D341Med (cell line): Measurements from ENCODE around the gene NEK5.

Experiments
- DNase-seq: peaks from one replicate; pipeline ENCODE4 v3.0.0; 2012; ENCODE audit warnings: low spot score

The NEK5 gene

DNA sequence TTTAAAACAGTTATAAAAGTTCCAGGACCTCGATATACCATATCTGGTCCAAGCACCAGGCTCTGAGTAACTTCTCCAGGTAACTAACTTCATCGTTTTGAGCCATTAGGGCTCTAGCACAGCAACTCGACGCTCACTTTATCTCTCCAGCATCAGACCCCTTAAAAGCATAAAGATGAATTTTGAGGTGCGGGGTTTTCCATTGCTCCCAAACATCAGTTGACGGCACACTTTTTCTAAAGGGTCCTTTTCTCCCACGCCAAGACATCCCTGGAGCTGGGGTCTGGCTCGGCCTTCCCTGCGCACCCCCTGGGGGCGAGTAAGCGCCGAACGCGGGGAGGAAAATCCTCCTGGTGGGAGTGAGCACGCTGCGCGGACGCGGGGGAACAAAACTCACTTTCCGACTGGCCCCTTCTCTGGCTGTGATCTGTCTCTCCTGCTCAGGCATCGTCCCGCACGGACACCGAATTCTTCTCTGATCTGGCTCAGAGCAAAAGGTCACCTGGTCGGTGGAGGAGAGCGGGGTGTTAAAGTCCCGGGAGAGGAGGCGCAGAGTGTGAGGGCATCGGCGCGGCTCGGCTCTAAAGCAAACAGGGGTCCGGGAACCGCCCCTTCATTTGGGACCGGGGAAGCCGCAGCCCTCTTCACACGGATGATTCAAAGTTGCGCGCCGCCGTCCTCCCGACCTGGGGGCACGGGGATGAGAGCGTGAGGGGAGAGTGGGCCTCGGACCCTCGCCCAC is 117.8 kb downstream of the NEK5 start, which contains the start of gene ATP7B:
Gene ATP7B, minus strand, starts transcription at position 561 of the 742 bp plus-strand sequence. Its CDS starts 113 bp downstream, at position 448.
- peak; percentile 68 for DNase-seq

DNA sequence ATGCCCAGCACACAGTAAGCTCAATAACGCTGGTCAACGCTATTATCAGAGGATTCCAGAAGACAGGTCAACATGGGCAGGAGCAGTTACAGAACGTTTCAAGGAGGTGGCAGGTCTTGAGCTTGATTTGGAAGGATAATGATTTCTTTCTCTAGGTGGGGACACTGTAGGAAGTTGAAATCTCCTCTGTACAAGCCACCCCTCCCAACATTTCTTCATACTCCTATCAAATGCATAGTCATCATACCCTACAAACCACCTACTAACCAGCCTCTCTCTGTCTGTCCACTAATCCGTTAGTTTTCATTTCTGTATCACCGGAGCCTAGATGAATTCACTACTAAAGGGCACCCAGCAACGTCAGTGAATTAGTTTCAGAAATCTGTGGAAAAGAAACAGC is 118.9 kb downstream of the NEK5 start:
- DNase-seq: no peak

DNA sequence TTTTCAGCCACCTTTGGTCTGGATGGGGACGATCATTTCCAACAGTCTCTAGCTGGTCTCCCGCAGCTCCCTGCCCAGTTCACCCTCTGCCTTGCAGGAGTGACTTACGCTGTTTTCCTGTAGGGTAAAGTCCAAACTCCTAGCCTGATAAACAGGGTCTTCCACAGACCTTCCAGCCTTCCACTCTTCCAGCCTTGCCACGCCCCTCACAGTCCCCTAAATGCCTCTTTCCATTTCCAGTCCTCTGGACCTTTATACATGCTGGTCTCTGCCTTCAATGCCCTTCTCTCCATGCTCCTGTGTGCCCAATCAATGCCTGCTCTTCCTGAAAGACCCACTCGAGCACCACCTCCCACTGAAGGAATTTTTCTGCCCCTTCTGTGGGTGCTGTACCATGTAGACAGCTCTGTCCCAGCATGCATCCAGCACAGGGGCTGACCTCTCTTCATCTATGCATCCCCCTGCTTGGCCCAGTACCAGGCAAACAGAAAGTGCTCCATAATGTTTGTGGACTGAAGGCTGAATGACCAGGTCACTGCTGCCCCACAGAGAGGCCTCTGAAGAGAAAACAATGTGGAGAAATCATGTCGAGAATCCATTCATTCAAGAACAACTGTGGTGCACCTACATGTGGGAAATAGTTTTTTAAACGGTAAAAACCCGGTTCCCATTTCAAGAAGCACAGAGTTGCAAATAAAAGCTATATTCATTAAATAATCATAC is 122.2 kb downstream of the NEK5 start:
- DNase-seq: no peak

DNA sequence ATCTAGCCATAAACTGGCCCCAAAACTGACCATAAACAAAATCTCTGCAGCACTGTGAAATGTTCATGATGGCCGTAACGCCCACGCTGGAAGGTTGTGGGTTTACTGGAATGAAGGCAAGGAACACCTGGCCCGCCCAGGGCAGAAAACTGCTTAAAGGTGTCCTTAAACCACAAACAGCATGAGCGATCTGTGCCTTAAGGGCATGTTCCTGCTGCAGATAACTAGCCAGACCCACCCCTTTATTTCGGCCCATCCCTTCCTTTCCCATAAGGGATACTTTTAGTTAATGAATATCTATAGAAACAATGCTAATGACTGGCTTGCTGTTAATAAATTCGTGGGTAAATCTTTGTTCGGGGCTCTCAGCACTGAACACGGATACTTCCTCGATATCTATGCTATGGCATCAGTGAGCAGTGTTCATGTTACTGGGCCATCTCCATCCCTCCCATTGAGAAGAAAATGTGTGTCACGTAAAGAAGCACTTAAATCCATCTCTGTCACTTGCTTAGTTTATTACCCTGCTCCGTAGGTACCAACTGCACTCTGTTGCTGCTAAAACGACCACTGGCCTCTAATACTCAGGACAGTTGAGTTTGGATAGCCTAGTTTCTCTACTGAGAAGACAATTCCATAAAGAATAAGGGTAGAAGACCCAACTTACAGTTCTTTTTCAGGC is 122.9 kb downstream of the NEK5 start:
- no peak for DNase-seq

DNA sequence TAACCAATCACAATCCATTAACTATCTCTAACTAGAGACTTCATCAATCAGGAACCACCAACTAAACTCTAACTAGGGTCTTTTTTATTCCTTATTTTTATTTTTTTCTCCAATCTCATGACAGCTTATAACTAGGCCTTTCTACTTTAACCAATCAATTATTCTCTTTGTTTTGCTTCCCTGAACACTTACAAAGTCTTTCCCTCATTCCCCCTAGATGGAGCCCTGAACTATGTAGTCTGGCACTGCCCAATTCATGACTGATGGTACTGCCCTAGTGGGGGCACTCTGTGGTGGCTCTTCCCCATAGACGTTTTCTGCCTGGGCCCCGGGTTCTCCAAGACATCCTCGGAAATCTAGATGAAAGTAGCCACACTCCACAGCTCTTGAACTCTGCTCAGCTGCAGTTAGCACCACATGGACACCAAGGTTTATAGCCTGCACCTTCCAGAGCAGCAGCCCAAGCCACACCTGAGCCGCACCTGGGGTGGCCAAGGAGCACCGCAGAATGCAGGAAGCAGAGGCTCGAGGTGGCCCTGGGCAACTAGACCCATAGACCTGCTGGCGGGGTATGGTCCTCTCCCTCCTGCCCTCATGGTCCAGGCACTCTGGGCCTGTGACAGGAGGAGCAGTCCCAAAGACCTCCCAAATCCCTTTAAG is 124.2 kb downstream of the NEK5 start:
- no peak for DNase-seq

DNA sequence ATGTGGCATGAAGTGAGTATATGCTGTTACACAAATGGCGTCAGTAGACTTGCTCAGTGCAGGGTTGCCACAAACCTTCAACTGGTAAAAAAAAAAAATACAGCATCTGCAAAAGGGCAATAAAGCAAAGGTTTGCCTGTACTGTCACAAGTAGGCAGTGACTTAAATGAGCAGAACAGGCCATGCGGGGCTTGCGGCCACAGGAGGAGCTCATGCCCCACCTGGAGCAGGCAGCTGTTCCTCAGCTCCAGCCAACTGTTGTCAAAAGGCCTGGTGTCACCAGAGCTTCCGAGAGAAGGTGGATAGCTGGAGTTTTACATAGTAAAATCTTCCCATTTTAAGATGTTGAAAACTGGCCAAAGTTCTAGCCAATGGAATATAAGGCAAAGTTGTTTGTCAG is 125.3 kb downstream of the NEK5 start:
- no peak for DNase-seq

DNA sequence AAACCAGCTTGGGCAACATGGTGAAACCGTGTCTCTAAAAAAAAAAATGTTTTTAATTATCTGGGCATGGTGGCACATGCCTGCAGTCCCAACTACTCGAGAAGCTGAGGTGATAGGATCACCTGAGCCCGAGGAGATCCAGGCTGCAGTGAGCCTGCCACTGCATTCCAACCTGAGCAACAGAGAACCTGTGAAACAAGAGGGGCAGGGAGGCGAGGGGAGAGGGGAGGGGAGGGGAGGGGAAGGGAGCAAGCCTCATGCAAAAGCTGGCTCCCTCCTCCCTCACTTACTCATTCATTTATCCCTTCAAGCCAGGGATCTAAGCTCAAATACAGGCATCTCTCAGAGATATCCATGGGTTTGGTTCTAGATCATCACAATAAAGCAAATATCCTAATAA is 126.5 kb downstream of the NEK5 start:
- no peak for DNase-seq

DNA sequence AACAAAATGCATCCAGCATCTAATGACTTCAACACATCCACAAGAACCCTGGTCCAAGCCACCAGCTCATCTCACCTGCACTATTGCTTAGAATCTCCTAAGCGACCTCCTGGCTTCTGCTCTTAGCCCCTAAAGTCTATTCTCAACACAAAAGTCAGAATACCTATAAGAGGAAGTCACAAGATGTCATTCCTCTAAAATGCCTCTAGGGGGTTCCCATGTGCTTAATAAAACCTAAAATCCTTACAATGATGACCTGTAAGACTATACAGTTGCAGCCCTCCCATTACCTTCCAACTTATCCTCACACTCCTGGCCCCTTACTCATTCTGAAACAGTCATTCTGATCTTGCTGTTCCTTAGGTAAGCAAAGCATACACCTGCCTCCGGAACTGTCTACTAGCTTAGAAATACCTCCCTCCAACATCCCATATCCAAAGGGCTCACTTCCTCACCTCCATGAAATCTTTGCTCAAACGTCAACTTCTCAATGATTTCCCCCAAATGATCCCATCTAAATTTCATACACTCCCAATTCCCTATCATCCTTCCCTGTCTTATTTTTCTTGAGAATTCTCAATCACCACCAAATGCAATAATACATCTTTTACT is 127.6 kb downstream of the NEK5 start:
- peak; percentile 52 for DNase-seq

DNA sequence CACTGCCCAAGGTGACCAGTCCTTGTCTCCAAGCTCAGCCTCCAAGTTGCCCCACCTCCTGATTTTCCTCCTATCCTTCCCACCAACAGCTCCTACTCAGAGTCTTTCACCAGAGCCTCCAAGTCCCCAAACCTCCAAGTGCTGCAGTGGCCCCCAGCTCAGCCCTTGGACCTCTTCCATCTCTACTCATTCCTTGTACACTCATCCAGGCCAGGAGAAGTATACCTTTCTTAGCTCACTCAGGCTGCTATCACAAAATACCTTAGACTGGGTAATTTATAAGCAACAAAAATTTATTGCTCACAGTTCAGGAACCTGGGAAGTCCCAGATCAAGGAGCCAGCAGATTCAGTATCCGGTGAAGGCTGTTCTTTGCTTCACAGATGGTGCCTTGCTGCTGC is 129.0 kb downstream of the NEK5 start:
- no peak for DNase-seq

DNA sequence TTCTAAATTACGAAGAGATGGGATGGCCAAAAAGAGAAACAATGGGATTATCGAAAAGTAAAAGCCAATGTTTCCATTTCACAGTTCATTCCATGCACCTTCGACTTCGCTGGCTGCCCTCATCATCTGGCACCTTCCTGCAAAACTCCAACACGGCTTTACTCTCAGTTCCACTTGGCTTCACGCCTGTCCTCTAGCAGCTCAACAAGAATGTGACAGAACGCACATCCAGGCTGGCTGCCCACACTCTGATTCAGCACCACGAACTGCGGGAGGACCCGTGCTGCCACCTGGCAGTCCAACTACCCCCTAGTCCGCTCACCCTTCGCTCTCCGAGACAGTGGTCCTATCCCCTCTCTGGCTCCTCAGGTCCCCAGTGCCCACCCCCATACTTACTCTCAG is 129.4 kb downstream of the NEK5 start:
- DNase-seq: no peak

DNA sequence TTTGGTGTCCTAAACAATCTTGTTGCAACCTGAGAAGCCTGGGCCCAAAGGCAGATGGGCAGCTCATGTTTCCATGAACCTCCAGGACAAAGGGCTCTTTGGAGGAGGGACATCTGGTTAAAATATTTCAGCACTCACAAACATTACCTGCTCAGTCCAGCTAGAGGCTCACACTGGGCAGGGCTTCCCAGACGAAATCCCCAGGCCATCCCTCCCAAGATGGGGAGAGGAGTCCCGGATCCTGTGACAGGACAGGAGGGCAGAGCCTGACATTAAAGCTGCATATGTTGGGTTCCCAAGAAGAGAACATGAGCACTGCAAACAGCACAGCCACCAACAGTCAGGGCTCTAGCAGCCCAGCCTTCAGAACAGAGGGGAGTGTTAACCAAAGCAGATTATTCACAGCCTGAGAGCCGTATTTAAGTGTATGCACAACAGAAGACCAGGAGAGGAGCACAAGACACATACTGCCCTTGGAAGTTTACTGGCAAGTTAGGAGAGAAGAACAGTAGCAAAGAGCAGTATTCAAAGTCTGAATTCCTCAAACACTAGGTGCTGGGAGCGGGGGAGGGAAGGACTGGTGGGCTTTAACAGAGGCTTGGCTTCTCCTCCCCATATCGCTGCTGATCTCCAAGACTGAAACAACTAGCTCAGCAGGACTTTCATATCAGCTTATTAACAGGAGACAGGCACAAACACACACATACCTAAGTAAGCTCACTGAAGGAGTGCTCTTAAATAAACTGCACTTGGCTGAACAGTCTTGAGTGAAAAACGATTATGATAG is 130.0 kb downstream of the NEK5 start:
- DNase-seq: no peak

DNA sequence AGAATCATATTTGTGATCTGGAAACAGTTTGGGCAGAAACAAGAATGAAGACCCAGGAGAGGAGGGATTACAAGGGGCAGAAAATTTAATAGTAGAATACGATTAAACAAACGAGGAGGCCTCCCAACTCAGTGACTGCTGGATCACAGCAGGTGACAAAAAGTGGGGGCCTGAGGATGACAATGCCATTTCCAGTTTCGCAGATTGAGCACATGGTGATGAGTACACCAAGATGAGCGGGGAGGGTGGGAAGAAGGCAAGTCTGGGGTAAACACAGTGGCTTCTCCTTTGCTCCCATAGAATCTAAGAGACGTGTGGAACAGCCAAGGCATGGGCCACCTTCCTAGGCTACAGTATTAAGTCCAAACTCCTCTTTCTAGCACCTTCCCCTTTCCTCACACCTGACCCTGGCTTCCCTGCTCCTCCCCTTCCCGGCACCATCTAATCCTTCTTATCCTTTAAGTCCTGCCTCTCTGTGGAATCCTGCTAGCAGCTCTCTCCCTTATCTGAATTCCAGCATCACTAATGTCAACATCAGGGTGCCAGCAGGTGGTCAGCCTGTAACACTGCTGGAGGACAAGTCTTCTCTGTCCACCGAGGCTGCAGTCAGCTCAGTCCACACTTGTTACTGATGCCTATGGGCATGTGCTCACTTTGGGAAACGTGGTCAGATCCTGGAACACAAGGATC is 131.1 kb downstream of the NEK5 start:
- peak; percentile 44 for DNase-seq

DNA sequence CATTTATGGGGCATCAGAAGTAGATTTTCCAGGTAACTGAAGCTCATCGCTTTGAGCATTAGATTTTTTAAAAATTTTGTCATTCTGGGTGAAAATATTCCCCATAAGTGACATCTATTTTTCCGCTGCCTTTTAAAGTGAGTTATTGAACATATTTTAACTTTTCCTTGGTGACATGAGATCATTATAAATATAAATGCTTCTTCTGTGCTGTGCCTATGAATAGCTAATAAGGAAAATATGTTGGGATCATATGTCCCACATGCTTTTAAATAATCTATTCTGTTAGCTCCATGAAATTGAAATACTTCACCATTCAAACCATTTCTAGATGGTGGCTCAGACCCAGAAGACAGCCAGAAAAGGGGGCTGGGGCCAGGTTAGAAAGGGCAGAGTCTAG is 131.7 kb downstream of the NEK5 start:
- DNase-seq: no peak

DNA sequence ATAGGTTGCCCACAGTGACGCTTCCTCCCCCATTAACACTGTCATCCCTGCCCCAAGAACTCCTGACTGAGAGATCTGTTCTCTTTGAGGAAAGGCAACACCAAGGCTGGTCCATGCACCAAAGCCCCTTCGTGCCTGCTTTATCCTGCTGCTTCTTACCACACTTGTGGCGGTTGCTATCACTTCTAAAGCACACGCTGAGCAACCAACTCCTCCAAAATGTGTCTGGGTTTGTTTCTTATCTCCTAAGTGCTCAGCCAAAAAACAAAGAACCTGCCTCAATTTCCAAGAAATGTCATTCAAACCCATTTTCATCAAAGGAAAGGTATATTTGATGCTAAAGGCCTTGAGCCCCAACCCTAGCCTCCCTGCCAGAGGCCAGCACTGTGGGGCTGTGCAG is 132.2 kb downstream of the NEK5 start:
- no peak for DNase-seq

DNA sequence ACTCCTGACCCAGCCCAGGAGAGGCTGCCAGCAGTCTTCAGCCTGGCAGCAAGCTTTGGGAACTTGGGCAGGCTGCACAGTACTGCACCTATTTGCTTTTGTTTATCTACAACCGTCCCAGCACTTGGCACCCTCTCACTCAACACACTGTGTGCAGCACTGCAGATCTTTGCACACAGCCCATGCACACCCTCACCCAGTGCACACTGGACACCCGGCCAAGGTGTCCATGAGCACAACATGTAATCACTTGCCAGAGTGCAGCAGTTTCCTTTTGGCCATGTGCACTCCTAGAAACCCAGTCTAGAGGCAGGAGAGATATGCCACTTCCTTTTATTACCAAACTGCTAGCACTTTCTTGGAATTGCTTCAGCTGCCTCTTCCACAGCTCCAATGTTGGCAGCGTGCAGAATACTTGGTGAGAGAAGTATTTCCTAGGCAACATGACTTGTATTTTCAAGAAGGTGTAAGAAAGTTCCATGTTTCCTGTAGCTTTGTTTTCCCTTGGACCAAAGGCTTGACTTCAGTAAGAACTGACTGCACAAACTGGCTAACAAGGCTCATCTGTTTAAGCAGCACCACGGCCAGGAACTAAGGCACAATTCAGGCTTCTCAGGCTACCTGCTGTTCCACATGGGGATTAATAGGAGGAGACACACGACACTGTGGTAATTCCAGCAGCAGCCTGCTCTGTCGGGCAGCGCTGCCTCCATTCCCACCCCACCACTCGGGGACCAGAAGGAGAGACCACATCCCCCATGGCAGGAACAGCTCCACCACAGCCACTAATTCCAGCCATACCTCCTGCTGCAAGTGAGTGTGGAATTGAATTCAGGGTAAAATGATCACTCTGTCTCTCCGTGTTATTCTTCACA is 133.0 kb downstream of the NEK5 start:
- DNase-seq: no peak

DNA sequence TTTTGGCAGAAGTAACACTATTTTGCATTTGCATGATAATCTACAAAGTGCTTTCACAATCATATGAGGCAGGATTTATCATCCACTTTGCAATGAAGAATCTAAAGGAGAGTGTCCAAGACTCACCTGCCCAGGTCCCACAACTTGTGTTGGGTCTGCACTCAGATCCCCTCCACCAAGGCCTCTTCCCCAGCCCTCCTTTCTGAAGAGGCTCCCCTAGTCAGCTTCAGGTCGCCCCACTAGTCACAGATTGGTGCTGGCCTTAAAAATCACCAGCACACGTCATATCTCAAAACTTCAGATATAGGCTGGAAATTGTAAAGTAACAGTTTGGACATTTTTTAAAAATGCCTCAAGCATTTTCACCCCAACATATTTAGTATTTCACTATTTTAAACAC is 135.2 kb downstream of the NEK5 start:
- no peak for DNase-seq

DNA sequence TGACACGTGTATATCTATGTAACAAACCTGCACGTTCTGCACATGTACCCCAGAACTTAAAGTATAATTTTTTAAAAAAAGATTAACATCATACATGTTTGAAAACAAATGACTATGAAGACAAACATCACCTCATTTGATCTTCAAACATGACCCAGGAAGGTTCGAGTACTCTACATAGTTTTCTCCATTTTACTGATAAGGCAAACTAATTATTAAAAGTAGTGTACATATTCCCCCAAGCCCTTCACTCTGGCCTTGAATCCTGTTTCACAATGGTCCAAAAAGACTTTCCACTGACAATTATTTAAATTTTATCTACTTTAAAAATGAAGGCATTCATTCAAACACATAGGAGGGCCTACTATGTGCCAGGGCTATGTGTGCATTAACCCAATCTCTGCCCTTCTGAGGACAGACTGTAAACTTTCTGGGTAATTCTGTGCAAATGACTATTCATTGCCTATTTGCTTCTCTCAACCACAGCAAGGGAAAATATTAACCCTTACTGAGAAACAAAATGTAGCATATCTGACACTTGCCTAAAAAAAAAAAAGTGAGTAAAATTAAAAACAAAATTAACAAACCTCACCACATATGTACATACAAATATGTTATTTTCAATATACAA is 139.8 kb downstream of the NEK5 start:
- DNase-seq: no peak
